SK-MEL-5 (cell line): ENCODE data around the gene HMOX1. TPM values are rescaled to one million over a fixed set of nuclear protein-coding genes. Genes with fewer than 3 reads are reported as not detected.
"Not testable (repeated sequence)": the region's sequence is repeated elsewhere in the genome, so short reads cannot be mapped to it uniquely, and the experiment has no call there.

Source experiments
- DNase-seq: peaks from one replicate; pipeline ENCODE4 v3.0.0-alpha.2; 2016; ENCODE audit warnings: low read depth, low spot score
- in situ Hi-C: cut with HindIII; loops from 2 replicates; pipeline ENCODE4 v1.10.0; 2016; ENCODE audit warnings: low sequenced_read_pairs, high pct_unique_total_duplicates, low pct_unique_long_range_greater_than_20kb
- total RNA-seq: library from RNA; depleted of rRNA; stranded (reverse); fragments of >200 nt; shearing (Covaris generic); gene quantifications from 2 replicates; pipeline ENCODE4 v1.2.3, GENCODE V29; 2014

Gene HMOX1
- total RNA-seq, 1 experiment from 2014 or later, result 45.3 TPM

DNA sequence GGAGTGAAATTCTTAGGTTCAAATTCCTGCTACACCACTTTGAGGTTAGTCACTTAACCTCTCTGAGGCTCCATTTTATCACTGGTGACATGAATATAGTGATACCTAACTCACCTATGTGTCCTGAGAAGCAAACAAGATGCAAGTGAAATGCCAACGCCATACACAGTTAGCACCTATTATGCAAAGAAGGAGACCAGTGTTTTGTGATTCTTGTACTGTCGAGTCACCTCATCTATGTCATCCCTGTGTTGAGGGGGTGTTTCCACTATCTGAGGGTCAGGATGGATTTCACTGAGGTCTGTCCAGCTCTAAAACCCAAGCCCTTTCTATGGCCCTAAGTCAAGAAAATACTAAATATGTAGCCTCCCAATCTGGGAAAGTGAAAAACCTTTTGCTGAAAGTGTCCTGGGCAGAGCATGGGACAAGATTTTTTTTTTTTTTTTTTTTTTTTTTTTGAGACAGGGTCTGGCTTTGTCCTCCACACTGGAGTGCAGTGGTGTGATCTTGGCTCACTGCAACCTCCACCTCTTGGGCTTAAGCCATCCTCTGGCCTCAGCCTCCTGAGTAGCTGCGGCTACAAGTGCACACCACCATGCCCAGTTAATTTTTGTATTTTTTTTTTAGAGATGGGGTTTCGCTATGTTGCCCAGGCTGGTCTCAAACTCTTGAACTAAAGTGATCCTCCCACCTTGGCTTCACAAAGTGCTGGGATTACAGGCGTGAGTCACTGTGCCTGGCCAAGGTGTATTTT is 14.1 kb downstream of the HMOX1 start:
- DNase-seq, result no peak
- in situ Hi-C loops, result no loop called here

DNA sequence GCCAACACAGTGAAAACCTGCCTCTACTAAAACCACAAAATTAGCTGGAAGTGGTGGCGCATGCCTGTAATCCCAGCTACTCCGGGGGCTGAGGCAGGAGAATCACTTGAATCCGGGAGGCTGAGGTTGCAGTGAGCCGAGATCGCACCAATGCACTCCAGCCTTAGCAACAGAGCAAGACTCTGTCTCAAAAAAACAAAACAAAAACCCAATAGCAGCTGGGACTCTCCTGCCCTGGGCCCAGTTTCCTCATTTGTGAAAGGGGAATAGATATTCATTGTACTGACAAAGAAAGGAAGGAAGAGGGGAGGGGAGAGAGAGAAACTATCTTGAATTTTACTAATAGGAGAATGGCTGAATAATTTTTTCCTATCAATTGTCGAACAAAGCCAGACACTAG is 15.7 kb downstream of the HMOX1 start:
- in situ Hi-C loops, DNase-seq: not testable (repeated sequence)

DNA sequence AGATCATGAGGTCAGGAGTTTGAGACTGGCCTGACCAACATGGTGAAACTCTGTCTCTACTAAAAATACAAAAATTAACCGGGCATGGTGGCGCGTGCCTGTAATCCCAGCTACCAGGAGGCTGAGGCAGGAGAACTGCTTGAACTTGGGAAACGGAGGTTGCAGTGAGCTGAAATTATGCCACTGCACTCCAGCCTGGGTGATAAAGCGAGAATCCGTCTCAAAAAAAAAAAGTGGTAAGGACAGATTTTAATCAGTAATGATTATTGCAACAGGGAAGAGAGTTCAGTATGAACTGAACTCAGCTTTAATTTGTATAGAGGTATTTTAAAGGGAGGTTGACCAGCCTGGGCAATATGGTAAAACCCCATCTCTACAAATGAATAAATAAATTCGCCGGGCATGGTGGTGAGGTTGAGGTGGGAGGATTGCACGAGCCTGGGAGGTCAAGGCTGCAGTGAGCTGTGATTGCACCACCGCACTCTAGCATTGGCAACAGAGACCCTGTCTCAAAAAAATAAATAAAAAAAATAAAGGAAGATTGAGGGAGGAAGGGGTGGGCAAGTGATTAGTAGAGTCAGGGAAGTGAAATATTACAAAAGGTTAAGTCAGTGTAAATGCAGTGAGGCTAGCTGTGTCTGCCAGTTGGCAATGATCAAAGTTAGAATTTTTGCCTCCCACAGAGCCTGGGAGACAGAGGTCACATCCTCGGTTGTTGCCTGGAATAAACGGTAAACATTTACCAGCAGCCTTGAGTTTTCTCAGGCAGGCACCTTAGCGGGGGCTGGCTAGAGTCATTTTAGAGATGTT is 16.4 kb downstream of the HMOX1 start:
- DNase-seq, result no peak
- in situ Hi-C loops, result no loop called here

DNA sequence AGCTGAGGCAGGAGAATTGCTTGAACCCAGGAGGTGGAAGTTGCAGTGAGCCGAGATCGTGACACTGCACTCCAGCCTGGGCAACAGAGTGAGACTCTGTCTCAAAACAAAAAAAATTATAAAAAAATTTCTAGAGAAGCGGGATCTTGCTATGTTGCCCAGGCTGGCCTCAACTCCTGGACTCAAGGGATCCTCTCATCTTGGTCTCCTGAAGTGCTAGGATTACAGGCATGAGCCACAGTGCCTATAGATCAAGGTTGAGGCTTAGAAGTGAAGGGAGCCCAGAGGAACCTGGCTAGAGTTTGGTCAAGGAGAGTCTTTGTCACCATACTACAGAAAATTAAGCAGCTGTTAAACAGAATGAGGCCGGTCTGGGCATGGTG is 17.7 kb downstream of the HMOX1 start:
- in situ Hi-C loops, result no loop called here

DNA sequence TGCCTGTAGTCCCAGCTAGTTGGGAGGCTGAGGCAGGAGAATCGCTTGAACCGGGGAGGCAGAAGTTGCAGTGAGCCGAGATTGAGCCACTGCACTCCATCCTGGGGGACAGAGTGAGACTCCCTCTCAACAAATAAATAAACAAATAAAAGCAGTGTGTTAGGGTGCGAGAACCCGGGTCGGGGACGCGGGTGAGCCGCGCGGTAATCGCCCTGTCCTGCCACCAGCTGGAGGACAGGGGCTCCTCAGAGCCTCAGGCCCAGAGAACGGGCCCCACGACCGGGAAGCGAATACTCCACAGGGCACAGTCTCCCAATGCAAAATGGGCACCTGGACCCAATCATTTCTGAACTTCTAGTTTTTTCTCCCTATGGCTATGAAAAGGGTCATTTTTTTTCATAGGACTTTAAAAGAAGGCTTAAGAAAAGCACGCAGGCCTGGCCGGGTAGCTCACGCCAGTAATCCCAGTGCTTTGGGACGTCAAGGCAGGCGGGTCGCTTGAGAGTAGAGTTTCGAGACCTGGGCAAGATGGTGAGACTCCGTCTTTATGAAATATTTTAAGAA is 18.3 kb downstream of the HMOX1 start:
- in situ Hi-C loops, result no loop called here
- no peak for DNase-seq

More for the DNA sequence above, 17.7 kb downstream of the HMOX1 start:
- DNase-seq, result no peak

DNA sequence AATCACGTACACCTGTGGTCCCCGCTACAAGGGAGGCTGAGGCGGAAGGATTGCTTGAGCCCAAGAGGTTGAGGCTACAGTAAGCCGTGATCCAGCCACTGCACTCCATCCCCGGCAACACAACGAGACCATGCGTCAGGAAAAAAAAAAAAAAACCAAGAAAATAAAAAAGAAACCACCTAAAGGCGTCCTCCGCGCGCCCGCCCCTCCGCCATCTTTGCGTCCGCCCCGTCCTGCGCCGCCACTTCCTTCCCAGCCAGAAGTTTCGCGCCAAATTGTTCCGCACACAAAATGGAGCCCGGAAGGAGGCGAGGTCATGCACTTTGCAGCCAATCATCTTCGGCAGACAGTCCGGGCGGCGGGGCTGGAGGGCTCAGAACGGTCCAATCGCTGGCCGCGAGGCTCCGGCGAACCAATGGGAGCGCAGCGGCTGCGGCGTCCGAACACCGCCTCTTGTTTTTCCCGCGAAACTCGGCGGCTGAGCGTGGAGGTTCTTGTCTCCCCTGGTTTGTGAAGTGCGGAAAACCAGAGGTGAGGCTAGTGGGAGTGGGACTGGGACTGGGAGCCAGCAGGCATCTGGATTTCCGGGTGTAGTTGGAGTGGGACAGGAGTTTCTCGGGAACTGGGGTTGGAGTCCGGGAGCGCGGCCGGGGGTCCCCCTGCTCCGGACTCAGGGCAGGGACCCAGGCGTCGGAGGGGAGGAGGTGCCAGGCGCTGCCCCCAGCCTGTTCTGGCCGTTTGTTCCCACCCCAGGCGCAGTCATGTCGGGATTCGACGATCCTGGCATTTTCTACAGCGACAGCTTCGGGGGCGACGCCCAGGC is 19.0 kb downstream of the HMOX1 start, which contains the start of gene MCM5:
Gene MCM5 (plus strand): TSS at position 463 of the 823 bp plus-strand sequence. CDS start 299 bp downstream, at position 762.
- in situ Hi-C loops, result no loop called here
- DNase-seq, result peak; percentile 99

DNA sequence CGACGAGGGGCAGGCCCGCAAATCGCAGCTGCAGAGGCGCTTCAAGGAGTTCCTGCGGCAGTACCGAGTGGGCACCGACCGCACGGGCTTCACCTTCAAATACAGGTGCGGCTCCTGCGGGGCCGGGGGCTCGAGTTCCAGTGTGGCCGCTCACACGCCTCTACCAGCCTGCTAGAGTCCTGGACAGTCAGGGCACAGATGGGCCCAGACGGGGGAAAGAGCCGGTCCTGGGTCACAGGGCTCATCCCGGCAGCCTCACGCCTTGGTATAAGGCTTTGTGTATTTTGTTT is 19.6 kb downstream of the HMOX1 start:
- no peak for DNase-seq
- in situ Hi-C loops, result no loop called here

DNA sequence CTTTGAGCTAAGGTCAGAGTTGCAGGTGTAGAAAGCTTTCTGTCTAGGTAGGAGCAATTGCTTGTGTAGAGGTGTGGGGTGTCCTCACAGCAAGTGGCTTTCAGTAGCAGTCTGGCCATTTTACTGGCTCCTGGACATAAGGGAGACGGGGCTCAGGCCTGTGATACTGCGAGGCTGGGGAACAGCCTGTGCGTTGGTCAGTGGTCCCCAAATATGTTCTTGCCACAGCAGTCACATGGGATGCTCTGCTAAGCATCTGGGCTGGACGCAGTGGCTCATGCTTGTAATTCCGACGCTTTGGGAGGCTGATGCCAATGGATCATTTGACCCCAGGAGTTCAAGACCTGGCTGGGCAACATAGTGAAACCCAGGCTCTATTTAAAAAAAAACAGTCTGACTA is 21.0 kb downstream of the HMOX1 start:
- in situ Hi-C loops, result no loop called here
- DNase-seq, result no peak

DNA sequence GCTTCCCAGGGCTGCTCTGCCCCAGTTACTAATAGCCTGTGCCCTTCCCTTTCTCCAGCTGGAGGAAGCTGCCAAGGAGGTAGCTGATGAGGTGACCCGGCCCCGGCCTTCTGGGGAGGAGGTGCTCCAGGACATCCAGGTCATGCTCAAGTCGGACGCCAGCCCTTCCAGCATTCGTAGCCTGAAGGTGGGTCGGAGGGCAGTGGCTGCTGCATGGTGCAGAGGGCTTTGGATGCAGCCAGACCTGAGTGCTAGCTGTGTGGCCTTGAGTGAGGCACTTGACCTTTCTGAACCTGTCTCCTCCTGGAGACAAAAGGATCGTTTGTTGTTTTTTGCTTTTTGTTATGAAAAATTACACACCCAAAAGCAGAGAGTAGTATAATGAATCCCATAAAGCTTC is 22.5 kb downstream of the HMOX1 start:
- no peak for DNase-seq
- in situ Hi-C loops, result no loop called here

DNA sequence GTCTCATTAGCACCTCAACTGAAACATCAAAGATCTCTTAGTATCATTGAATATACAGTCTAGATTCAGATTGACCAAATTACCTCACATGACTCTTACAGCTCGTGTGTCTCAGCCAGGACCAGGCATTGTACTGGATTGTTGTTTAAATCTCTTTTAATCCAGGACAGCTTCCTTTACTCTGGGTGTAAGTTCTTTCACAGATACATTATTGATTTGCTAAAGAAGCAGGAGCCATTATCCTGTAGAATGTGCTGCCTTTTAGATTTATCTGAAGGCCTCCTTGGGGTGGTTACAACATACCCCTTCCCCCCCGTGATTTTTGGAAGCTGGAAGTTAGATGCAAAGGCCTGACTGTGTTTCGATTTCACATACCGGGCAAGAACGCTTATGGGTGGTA is 23.3 kb downstream of the HMOX1 start:
- in situ Hi-C loops, result no loop called here
- DNase-seq, result no peak

DNA sequence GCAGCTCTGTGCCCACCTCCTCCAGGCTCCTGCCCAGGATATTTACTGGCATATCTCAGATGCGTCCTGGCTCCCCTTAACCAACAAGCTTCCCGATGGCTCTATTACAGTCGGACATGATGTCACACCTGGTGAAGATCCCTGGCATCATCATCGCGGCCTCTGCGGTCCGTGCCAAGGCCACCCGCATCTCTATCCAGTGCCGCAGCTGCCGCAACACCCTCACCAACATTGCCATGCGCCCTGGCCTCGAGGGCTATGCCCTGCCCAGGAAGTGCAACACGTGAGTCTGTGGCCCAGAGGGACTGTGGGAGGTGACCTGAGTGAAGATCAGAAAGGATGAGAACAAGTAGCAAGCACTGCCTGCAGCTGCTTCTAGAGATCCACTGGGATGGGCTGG is 25.5 kb downstream of the HMOX1 start:
- in situ Hi-C loops, result no loop called here
- DNase-seq, result no peak

DNA sequence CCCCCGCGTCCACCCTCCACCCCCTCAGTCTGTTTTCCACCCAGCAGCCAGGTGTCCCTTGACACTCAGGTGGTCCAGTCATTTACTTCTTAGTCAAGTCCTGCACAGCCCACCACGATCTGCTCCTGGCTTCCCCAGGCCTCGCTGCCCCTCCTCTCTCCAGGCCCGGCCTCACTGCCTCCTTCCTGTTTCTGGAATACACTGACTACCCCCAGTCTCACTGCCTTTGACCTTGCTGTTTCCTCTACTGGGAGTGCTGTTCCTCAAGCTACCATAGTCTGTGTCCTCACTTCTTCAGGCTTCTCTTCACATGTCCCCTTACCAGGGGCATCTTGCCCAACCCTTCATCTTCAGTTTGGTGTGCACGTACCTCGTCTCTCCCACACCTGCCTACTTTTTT is 26.5 kb downstream of the HMOX1 start:
- no peak for DNase-seq
- in situ Hi-C loops, result no loop called here

DNA sequence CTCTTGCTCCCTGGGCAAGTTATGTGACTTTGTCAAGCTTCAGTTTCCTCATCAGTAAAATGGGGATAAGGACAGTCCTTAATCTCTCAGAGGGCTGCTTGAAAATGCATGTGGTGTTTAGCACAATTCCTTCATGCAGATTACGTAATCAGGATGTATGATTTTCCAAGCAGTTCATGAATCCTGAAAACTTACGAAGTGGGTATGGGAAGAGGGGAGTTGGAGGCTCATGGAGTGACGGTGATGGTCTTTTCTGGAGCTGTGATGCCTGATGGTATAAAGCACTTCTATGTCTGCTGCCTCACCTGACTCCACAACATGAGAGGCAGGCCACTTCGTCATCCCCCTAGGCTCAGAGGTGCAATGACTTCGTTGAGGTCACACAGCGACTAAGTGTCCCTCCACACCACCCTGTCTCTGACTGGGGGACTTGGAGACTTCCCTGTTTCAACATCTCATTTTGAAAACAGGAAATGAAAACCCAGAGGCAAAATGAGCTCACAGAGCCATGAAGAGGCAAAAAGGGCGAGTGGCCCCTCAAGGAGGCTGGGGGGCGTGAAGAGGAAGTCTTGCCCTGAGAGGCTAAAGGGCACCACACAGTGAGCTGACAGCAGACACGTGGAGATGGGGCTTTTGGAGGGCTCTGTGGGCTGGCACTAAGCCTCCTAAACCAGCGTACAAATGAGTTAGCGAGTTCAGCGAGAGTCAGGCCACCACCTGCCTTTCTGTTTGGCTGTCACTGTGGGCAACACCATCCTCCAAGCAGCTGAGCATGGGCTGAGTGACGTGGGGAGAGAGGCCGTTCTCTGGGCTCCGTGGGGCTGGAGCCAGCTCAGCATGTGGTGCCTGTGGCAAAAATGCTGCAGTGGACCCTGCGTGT is 29.1 kb downstream of the HMOX1 start:
- no peak for DNase-seq
- in situ Hi-C loops, result no loop called here

DNA sequence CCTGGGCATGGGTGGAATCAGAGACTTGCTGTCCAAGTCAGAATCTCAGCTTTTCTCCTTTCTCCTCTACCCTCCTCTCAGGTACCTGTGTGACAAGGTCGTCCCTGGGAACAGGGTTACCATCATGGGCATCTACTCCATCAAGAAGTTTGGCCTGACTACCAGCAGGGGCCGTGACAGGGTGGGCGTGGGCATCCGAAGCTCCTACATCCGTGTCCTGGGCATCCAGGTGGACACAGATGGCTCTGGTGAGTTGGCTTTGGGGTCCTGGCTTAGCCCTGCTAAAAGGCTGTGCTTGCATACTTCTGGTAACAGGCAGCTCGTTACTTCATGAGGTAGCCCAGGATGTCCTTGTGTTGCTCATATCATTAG is 29.8 kb downstream of the HMOX1 start:
- in situ Hi-C loops, result no loop called here
- DNase-seq, result no peak

DNA sequence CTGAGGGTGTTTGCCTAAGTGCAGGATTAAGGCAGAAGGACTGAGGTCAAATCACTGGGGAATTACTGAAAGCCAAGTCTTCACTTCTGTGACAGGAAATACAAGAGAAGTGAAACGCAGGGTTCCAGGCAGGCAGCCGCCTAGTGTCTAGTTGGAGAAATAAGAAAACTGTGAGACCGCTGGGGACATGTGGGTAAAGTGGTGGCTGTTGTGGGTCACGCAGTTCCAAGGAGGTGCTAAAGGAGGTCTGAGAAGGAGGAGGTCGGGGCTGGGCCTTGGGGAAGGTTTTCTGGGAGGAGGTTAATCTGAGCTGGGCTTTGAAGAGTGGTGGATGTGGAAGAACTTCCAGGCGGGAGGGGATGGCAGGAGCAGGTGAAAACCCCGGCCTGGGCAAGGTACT is 30.2 kb downstream of the HMOX1 start:
- in situ Hi-C loops, result no loop called here

DNA sequence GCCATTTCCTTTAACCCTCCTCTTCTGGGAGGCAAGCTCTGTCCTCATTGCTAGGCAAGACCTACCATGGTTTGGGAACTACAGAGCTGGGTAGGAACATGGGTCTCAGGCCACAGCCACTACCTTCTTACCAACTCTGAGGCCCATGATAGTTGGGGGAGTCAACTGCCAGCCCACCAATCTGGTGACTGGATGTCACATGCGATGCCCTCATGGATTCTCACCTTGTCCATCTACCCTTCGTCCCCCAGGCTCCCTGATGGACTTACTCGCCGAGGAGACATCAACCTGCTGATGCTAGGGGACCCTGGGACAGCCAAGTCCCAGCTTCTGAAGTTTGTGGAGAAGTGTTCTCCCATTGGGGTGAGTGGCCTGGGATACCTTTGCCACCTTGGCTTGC is 32.7 kb downstream of the HMOX1 start:
- DNase-seq, result no peak
- in situ Hi-C loops, result no loop called here

More for the DNA sequence above, 30.2 kb downstream of the HMOX1 start:
- peak; percentile 48 for DNase-seq

DNA sequence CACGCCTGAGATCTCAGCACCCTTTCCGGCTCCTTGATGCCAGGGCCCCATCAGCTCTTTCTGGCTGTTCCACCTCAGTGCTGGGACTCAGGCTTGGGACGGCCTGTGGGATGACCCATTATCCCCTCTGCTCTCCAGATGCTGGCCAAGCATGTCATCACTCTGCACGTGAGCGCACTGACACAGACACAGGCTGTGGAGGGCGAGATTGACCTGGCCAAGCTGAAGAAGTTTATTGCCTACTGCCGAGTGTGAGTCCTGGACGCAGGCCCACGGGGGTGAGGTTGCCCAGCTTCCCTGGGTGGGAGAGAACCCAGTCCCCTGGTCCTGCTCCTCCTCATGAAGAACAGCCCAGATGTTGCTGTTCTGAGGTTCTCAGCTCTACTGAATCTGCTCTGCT is 36.7 kb downstream of the HMOX1 start:
- no peak for DNase-seq
- in situ Hi-C loops, result no loop called here
